BJ (cell line): Measurements from ENCODE around the gene SWI5. TPM values are rescaled to one million over a fixed set of nuclear protein-coding genes. Genes with fewer than 3 reads are reported as not detected.

ENCODE experiments used
- CTCF ChIA-PET: fragments of 350-600 bp; formaldehyde crosslinking; extraction: SDS; loops from one replicate; lab custom pipeline; 2021; ENCODE audit warnings: antibody characterized with exemption, inconsistent platforms; lab: Yijun Ruan, JAX
- POLR2A ChIA-PET: fragments of 300-600 bp; sonication (Branson Sonifier 250); formaldehyde crosslinking; extraction: SDS; loops from one replicate; lab custom pipeline; 2021; ENCODE audit warnings: antibody characterized with exemption; lab: Charles Lee
- DNase-seq: peaks from one replicate; pipeline ENCODE4 v3.0.0-alpha.2; 2011; ENCODE audit warnings: low read depth
- H3K27me3 ChIP-seq: 2 replicates; pipeline ENCODE4 v1.6.0; 2011; ENCODE audit warnings: low read length; ENCODE audit not compliant: control insufficient read depth, insufficient read depth
- H3K36me3 ChIP-seq: 2 replicates; pipeline ENCODE4 v1.5.1; 2011; ENCODE audit warnings: low read length; ENCODE audit not compliant: control insufficient read depth, insufficient read depth
- H3K4me3 ChIP-seq: 2 replicates; pipeline ENCODE4 v1.5.1; 2011; ENCODE audit warnings: low read depth, mild to moderate bottlenecking, control low read depth, low read length
- CTCF ChIP-seq: IDR thresholded peaks from 2 replicates; pipeline ENCODE4 v1.5.1; 2011; ENCODE audit warnings: low read depth, mild to moderate bottlenecking, control low read depth, inconsistent platforms, low read length, moderate library complexity; ENCODE audit not compliant: insufficient read depth
- polyA plus RNA-seq: library from polyadenylated mRNA; depleted of rRNA; stranded (reverse); fragments of >200 nt; gene quantifications from 2 replicates; pipeline ENCODE4 v1.2.3, GENCODE V29; 2011; rRNA removed
- small RNA-seq: library from RNA; depleted of rRNA; stranded (forward); fragments of <200 nt; gene quantifications from one replicate; pipeline ENCODE3, GENCODE V24; 2012; ENCODE audit warnings: low replicate concordance, low read depth; ENCODE audit not compliant: insufficient read length

The SWI5 gene
- polyA plus RNA-seq, 1 experiment: 77.4 TPM

GRCh38 chr9:128335914-128336313, 59.8 kb downstream of the SWI5 start:
- no peak for DNase-seq
- ChIA-PET CTCF (interaction anchor here (1.6 to 2.9 kb wide), 2 partner anchors 40 to 145 kb away, joined by 4 to 15 read pairs; no protein-coding TSS in a partner anchor), POLR2A (no interaction called here)
- Histone ChIP-seq H3K36me3 (peaks cover 10% of the 10 kb centered on the region), H3K4me3 (no peak overlapping the region), H3K27me3 (no peaks in the 10 kb centered on the region)
- TF ChIP-seq CTCF: no peak

DNA sequence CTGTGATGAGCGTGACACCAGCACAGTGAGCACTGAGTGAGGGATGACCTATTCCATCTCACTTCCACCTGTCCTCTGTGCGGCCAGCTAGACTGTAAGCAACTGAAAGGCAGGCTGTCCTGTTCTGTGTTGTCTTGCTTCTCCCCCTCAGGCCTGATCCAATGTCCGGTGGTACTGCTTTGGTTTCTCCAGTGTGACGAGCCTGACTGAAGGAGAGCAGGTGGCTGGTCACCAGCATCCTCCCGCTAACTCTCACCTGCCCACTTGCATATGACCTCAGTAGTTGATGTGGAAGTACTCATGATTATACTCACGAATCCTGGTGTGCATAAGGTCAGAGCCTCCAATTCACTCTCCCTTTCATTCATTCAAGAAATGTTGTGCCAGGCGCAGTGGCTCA, 61.9 kb downstream of the SWI5 start:
- Histone ChIP-seq H3K27me3 (no peaks in the 10 kb centered on the region), H3K4me3 (no peak overlapping the region), H3K36me3 (peaks cover 6% of the 10 kb centered on the region)
- POLR2A ChIA-PET: no interaction called here
- no peak for TF ChIP-seq CTCF
- DNase-seq: no peak
- CTCF ChIA-PET: interaction anchor here (1.9 kb wide), 1 partner anchor 24 kb away, joined by 5 read pairs; no protein-coding TSS in a partner anchor

Small RNA genes lying within 50 kb of the gene (small RNA-seq; reads per million reads assigned to genes)
- gene MIR199B: 5,087 reads per million, percentile 98 among the genes with 10 or more reads in this experiment
- not detected for gene MIR3154

Other genes starting within 250 kb of the SWI5 start
- gene NAIF1, start 209.0 kb upstream of the SWI5 start, polyA plus RNA-seq: 8.2 and 10.6 TPM in 2 replicates
- 10.2 and 12.9 TPM in 2 replicates for gene SLC25A25, start 208.0 kb upstream of the SWI5 start, polyA plus RNA-seq
- 59.7 and 91.9 TPM in 2 replicates for gene PTGES2, start 148.5 kb upstream of the SWI5 start, polyA plus RNA-seq
- not detected in 2 replicates for gene LCN2, start 126.8 kb upstream of the SWI5 start, polyA plus RNA-seq
- gene BBLN, start 116.0 kb upstream of the SWI5 start, polyA plus RNA-seq: 45.0 and 60.4 TPM in 2 replicates
- gene CIZ1, start 84.7 kb upstream of the SWI5 start, polyA plus RNA-seq: 24.0 and 36.0 TPM in 2 replicates
- gene DNM1, start 72.9 kb upstream of the SWI5 start, polyA plus RNA-seq: 6.4 and 8.4 TPM in 2 replicates
- 86.6 and 91.1 TPM in 2 replicates for gene GOLGA2, start 269 bp upstream of the SWI5 start, polyA plus RNA-seq
- 20.6 and 25.9 TPM in 2 replicates for gene TRUB2, start 46.2 kb downstream of the SWI5 start, polyA plus RNA-seq
- gene COQ4, start 46.6 kb downstream of the SWI5 start, polyA plus RNA-seq: 27.3 and 34.6 TPM in 2 replicates
- gene SLC27A4, start 64.3 kb downstream of the SWI5 start, polyA plus RNA-seq: 9.3 and 15.2 TPM in 2 replicates
- 68.7 and 95.7 TPM in 2 replicates for gene URM1, start 95.1 kb downstream of the SWI5 start, polyA plus RNA-seq
- 193 and 309 TPM in 2 replicates for gene CERCAM, start 144.6 kb downstream of the SWI5 start, polyA plus RNA-seq
- 16.3 and 21.5 TPM in 2 replicates for gene ODF2, start 179.7 kb downstream of the SWI5 start, polyA plus RNA-seq
- gene GLE1, start 228.4 kb downstream of the SWI5 start, polyA plus RNA-seq: 22.0 and 25.0 TPM in 2 replicates